CD4-positive, alpha-beta T cell treated with Interleukin-15 for 1 hour (primary cell): ENCODE data around the gene CD300LD.
"Not testable (repeated sequence)": the region's sequence is repeated elsewhere in the genome, so short reads cannot be mapped to it uniquely, and the experiment has no call there.

ENCODE experiments used
- DNase-seq: peaks from one replicate; pipeline ENCODE4 v3.0.0-alpha.2; 2020

CD300LD gene

DNA sequence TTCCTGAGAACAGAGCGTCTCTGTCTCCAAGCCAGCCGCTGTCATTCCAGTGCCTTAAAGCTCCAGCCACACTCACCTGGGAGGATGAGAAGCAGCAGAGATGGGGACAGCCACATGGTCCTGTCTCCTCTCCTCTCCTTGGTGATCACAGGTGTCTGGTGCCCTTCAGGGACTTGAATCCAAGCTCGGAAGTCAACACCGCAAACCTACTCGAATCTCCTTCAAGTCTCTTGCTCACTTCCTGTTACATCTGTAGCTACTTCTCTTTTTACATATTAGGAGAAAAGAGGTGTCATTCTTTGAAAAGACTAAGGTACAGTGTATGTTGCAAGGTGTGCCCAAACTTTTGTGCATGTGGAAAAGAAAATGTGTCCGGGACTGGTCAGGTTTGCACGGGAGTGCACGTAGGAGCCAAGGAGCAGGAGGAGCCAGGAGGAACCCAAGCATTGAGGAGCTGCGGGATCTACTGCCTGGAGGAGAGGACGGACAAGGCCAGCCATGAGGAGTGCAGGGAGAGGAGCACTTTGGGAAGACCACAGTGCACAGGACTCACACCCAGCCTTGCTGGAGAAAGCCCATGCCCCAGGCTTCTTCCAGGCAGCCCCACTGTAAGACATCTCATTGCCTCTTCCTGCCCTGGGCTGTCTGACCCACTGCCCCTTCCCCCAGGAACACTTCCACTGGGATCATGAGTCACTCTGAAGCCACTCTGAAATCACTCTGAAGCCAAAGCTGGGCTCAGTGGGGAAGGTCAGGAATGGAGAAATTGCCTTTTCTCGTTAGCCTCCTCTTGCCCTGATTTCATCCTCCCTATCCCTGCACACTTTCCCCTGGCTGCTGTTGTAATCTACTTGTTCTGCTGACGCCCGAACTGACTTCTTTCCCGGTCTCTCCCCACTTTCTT lies at the start of gene CD300LD:
CD300LD (minus strand) TSS at position 197 of the 904 bp plus-strand sequence; CDS start at position 116, 81 bp downstream.
- no peak for DNase-seq

GRCh38 chr17:74641224-74641957 lies 49.3 kb upstream of the CD300LD start:
- DNase-seq: peak; percentile 35

- DNase-seq: peak; percentile 71
Observed at GRCh38 chr17:74639704-74640151, 47.6 kb upstream of the CD300LD start.

GRCh38 chr17:74637926-74638325 lies 45.8 kb upstream of the CD300LD start:
- no peak for DNase-seq

DNA sequence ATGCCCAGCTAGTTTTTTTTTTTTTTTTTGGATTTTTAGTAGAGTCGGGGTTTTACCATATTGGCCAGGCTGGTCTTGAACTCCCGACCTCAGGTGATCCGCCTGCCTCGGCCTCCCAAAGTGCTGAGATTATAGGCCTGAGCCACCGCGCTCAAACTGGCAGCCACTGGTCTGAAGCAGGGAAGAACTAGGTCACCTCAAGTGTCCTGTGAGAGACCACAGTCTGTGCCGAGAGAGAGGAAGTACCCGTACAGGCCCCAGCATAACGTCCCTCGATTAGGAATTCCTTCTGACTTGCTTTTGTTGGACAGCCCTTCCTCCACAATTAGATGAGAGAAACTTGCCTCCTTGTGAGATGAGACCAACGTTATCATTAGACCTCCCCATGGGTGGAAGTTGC lies 45.2 kb upstream of the CD300LD start:
- DNase-seq: peak; percentile 30

DNA sequence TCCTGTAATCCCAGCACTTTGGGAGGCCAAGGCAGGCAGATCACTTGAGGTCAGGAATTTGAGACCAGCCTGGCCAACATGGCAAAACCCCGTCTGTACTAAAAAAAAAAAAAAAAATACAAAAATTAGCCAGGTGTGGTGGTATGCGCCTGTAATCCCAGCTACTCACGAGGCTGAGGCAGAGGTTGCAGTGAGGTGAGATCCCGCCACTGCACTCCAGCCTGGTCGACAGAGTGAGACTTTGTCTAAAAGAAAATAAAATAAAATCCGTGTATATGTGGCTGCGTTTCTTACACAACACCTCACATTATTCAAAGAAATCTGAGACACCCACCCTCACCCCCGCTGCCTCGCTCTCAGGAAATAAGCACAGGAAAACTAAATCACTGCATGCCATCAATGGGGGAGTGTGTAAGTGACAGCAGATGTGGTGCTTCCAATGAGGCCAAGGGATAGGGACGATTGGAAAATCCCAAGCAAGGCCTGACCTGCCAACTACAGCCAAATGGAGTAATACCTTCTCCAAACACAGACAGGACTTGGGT lies 44.5 kb upstream of the CD300LD start:
- not testable (repeated sequence) for DNase-seq

- DNase-seq: no peak
Observed at GRCh38 chr17:74635418-74635817, 43.3 kb upstream of the CD300LD start.

- no peak for DNase-seq
Observed at GRCh38 chr17:74633326-74633725, 41.2 kb upstream of the CD300LD start.

- peak; percentile 67 for DNase-seq
Observed at GRCh38 chr17:74632617-74633016, 40.5 kb upstream of the CD300LD start.

- DNase-seq: peak; percentile 57
Observed at GRCh38 chr17:74631468-74632450, 39.7 kb upstream of the CD300LD start.

DNA sequence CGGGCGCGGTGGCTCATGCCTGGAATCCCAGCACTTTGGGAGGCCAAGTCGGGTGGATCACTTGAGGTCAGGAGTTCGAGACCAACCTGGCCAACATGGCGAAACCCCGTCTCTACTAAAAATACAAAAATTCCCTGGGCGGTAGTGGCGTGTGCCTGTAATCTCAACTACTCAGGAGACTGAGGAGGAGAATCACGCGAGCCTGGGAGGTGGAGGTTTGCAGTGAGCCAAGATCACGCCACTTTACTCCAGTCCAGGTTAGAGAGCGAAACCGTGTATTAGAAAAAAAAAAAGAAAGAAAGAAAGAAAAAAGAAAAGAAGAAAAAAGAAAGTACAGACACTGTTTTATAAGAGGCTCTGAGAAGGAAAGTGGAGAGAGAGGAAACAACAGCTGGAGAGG lies 38.2 kb upstream of the CD300LD start:
- not testable (repeated sequence) for DNase-seq

GRCh38 chr17:74625661-74626060 lies 33.6 kb upstream of the CD300LD start:
- no peak for DNase-seq

DNA sequence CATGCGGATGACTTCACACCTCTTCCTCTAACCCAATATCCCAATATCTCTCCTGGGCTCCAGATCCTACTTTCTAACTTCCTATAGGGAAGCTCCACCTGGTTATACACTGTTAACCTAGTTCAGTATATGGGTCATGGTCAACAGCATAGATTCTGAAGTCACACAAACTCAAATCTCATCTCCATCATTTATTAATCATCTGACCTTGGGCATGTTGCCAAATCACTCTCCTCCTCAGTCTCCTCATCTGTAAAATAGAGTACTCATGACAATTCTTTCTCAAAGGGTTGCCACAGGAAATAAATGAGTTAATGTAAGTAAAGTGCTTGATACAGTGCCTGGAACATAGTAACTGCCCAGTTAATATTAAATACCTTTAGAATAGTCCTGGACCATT lies 32.0 kb upstream of the CD300LD start:
- no peak for DNase-seq

GRCh38 chr17:74623693-74624093 lies 31.6 kb upstream of the CD300LD start, which contains the start of gene CD300E:
CD300E (minus strand) TSS chr17:74623738; CDS start chr17:74623621, 117 bp downstream.
- no peak for DNase-seq

GRCh38 chr17:74619077-74619673 lies 27.1 kb upstream of the CD300LD start:
- no peak for DNase-seq

DNA sequence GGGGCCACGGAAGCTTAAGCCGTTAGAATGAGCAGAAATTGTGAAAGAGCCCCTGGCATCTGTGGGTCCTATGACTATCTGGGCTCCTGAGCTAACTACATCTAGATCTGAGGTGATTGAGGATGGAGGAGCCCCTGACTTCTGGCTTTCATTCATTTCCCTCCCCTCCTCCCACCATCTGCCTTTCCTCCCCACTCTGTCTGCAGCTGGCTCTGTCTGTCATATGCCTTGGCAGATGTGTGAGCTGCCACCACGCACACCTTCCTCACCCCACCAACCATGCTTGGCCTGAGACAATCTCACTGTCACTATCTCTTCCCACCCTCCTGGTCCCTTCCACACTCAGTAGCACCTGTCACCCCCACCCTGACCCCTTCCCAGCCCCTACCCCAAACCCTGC lies 26.4 kb upstream of the CD300LD start:
- no peak for DNase-seq

DNA sequence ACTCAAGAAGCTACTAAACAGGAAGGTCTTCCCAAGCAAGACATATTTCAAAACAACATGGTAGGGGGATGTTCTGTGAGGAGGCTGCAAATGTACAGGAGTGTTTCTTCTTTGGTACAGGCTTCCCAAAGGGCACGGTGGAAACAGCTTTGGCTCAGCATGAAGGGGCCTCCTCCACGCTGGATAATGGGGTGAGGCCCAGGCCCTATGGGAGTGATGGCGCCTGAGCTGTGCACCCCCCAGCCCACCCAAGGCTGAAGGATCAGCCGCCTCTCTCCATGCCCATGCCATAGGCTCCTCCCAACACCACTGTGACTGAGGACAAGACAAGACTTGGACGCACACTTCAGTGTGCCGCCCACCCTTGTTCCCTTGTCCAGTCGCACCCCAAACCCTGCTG lies 24.6 kb upstream of the CD300LD start:
- DNase-seq: no peak

- no peak for DNase-seq
Observed at GRCh38 chr17:74612046-74612445, 20.0 kb upstream of the CD300LD start.

GRCh38 chr17:74610108-74610507 lies 18.0 kb upstream of the CD300LD start:
- DNase-seq: no peak

- no peak for DNase-seq
Observed at GRCh38 chr17:74608511-74608910, 16.4 kb upstream of the CD300LD start.

- DNase-seq: no peak
Observed at GRCh38 chr17:74607221-74607620, 15.1 kb upstream of the CD300LD start.

GRCh38 chr17:74606050-74606449 lies 14.0 kb upstream of the CD300LD start:
- DNase-seq: no peak
